Naive thymus-derived CD4-positive, alpha-beta T cell (primary cell): ENCODE results near the gene CIAO2A. TPM values are rescaled to one million over a fixed set of nuclear protein-coding genes. Genes with fewer than 3 reads are reported as not detected.

Experiments
- ATAC-seq: fragments of 150-1000 bp; cut with Tn5 transposase; 2 replicates; pipeline ENCODE4 v1.10.0; 2021; ENCODE audit warnings: mild to moderate bottlenecking, moderate library complexity
- CTCF ChIA-PET: fragments of 350-600 bp; sonication (Branson Sonifier 250); formaldehyde crosslinking; loops from one replicate; lab custom pipeline; 2021; ENCODE audit warnings: antibody characterized with exemption; lab: Charles Lee
- POLR2A ChIA-PET: fragments of 350-600 bp; sonication (Branson Sonifier 250); formaldehyde crosslinking; loops from one replicate; lab custom pipeline; 2021; ENCODE audit warnings: antibody characterized with exemption, inconsistent platforms; lab: Charles Lee
- DNase-seq, 9 donors: peaks; one replicate each; pipeline versions ENCODE4 v3.0.0 to v3.0.0-alpha.2; 2020 to 2022; ENCODE audit warnings: mixed read lengths in 1 of 9
- H3K27ac ChIP-seq: one replicate; pipeline ENCODE4 v1.7.0; 2013; ENCODE audit warnings: mild to moderate bottlenecking, low read depth, low read length, moderate library complexity
- H3K27me3 ChIP-seq, 2 donors: one replicate each; pipeline ENCODE4 v1.7.0; 2013; ENCODE audit warnings: low read length in 2 of 2, mild to moderate bottlenecking in 2 of 2, moderate library complexity in 2 of 2; ENCODE audit not compliant: control insufficient read depth in 2 of 2, insufficient read depth in 2 of 2
- H3K36me3 ChIP-seq, 3 experiments: 1 replicate in 2 of 3; 2 replicates in 1 of 3; pipeline ENCODE4 v1.7.0; 2013; ENCODE audit warnings: low read length in 3 of 3, mild to moderate bottlenecking in 3 of 3, moderate library complexity in 1 of 3; ENCODE audit not compliant: insufficient read depth in 3 of 3, control insufficient read depth in 2 of 3
- H3K4me1 ChIP-seq, 2 donors: one replicate each; pipeline ENCODE4 v1.7.0; 2013; ENCODE audit warnings: low read length in 2 of 2, mild to moderate bottlenecking in 2 of 2, moderate library complexity in 1 of 2; ENCODE audit not compliant: control insufficient read depth in 2 of 2, insufficient read depth in 2 of 2
- H3K4me3 ChIP-seq: 2 replicates; pipeline ENCODE4 v1.7.0; 2013; ENCODE audit warnings: mild to moderate bottlenecking, low read length
- H3K9me3 ChIP-seq, 3 experiments: 1 replicate in 2 of 3; 2 replicates in 1 of 3; pipeline ENCODE4 v1.7.0; 2013; ENCODE audit warnings: low read length in 3 of 3; ENCODE audit not compliant: control insufficient read depth in 2 of 3
- H3K27ac Mint-ChIP-seq, 9 donors: one replicate each; pipeline ENCODE4 v1.8.0; 2020 to 2022; ENCODE audit warnings: mixed read lengths in 9 of 9, mild to moderate bottlenecking in 8 of 9, moderate library complexity in 5 of 9, inconsistent platforms in 2 of 9
- H3K27me3 Mint-ChIP-seq, 5 donors: one replicate each; pipeline ENCODE4 v1.8.0; 2021 to 2022; ENCODE audit warnings: mixed read lengths in 5 of 5, mild to moderate bottlenecking in 1 of 5
- H3K36me3 Mint-ChIP-seq, 5 donors: one replicate each; pipeline ENCODE4 v1.8.0; 2020 to 2022; ENCODE audit warnings: mixed read lengths in 5 of 5, mild to moderate bottlenecking in 3 of 5, inconsistent platforms in 1 of 5
- H3K4me1 Mint-ChIP-seq, 7 donors: one replicate each; pipeline ENCODE4 v1.8.0; 2020 to 2022; ENCODE audit warnings: mixed read lengths in 7 of 7, mild to moderate bottlenecking in 3 of 7, inconsistent platforms in 1 of 7
- H3K4me3 Mint-ChIP-seq, 10 donors: one replicate each; pipeline ENCODE4 v1.8.0; 2020 to 2022; ENCODE audit warnings: mild to moderate bottlenecking in 10 of 10, mixed read lengths in 10 of 10, moderate library complexity in 6 of 10, inconsistent platforms in 2 of 10
- H3K9me3 Mint-ChIP-seq, 11 donors: one replicate each; pipeline ENCODE4 v1.8.0; 2020 to 2022; ENCODE audit warnings: mixed read lengths in 11 of 11, mild to moderate bottlenecking in 4 of 11, inconsistent platforms in 1 of 11, moderate library complexity in 1 of 11
- intact Hi-C, 2 donors: fragments of 100-400 bp; cut with micrococcal nuclease; formaldehyde crosslinking; loops; one replicate each; pipeline ENCODE4 v1.15.1; 2023
- polyA plus RNA-seq, 2 donors: library from polyadenylated mRNA; unstranded; fragments of 300-500 nt; fragmentation: Illumina TruSeq; gene quantifications; one replicate each; pipeline ENCODE4 v1.2.3, GENCODE V29; 2021
- total RNA-seq, 6 experiments: library from RNA in 5 of 6; stranded (reverse) in 5 of 6; gene quantifications; 1 replicate in 5 of 6; 2 replicates in 1 of 6; pipeline ENCODE4 v1.2.3 and lab custom pipeline; 2021 to 2026

Gene CIAO2A
- total RNA-seq, result 10 to 100 TPM; 19.2 to 66.8 (median 28.0) TPM
- 10 to 100 TPM; 52.8 to 92.1 TPM for polyA plus RNA-seq
- 8.7 reads per million, percentile 33 among the genes with 10 or more reads in this experiment for total RNA-seq (lab: John Stamatoyannopoulos, UW)

- no peaks in the 10 kb centered on the region for H3K9me3 ChIP-seq
- Mint-ChIP-seq H3K27me3 (no peaks in the 10 kb centered on the region), H3K4me3 (peak within 1 kb of the TSS; percentile 92 to 100 (median 98)), H3K9me3 (no peaks in the 10 kb centered on the region), H3K36me3 (peaks cover 2 to 6% (median 4%) of the 10 kb centered on the region in 5 donors), H3K27ac (peak within 1 kb of the TSS; percentile 98 to 100 (median 99)), H3K4me1 (peaks cover 50 to 86% (median 81%) of the 10 kb centered on the region in 7 donors)
- ChIA-PET CTCF (interaction anchor here (0.6 to 2.1 kb wide), 4 partner anchors 24 to 945 kb away, joined by 3 to 7 read pairs (median 3); no protein-coding TSS in a partner anchor), POLR2A (interaction anchor here (0.6 to 3.0 kb wide), 19 partner anchors 8 to 1040 kb away, joined by 3 to 12 read pairs (median 4); partner anchors contain the start of genes PDCD7, PPIB and TRIP4)
- peak; percentile 80 for ATAC-seq
- peak within 1 kb of the TSS; percentile 87 for H3K4me3 ChIP-seq
- H3K27ac ChIP-seq, result peak within 1 kb of the TSS; percentile 88
- peak; percentile 66 to 93 (median 87) for DNase-seq
- H3K36me3 ChIP-seq, result peaks cover 0 to 7% (median 0%) of the 10 kb centered on the region in 3 experiments
- no peaks in the 10 kb centered on the region for H3K27me3 ChIP-seq
- intact Hi-C loops, result loop anchor here (1.0 to 10.0 kb wide), 23 partner anchors 59 to 1211 kb away; partner anchors contain the start of genes CSNK1G1 (in 2 of the 2), HERC1 (in 2 of the 2), LACTB (in 2 of the 2) and PPIB (in 2 of the 2)
- peaks cover 41 to 48% of the 10 kb centered on the region in 2 donors for H3K4me1 ChIP-seq
Measured at GRCh38 chr15:64093627-64094417, at the start of gene CIAO2A. CIAO2A (minus strand) TSS chr15:64093838; CDS start chr15:64093768, 70 bp downstream.

GRCh38 chr15:64143276-64143675, 49.6 kb upstream of the CIAO2A start:
- no peaks in the 10 kb centered on the region for H3K9me3 ChIP-seq
- Mint-ChIP-seq H3K27me3 (no peaks in the 10 kb centered on the region), H3K27ac (no peak overlapping the region), H3K36me3 (peaks cover 0 to 25% (median 10%) of the 10 kb centered on the region in 5 donors), H3K4me1 (peaks cover 0 to 1% (median 0%) of the 10 kb centered on the region in 7 donors), H3K9me3 (no peaks in the 10 kb centered on the region), H3K4me3 (no peak overlapping the region)
- H3K27ac ChIP-seq, result no peak overlapping the region
- H3K4me1 ChIP-seq, result no peaks in the 10 kb centered on the region
- no peaks in the 10 kb centered on the region for H3K27me3 ChIP-seq
- no peak for DNase-seq
- intact Hi-C loops, result no loop called here
- H3K36me3 ChIP-seq, result peaks cover 0 to 42% (median 2%) of the 10 kb centered on the region in 3 experiments
- no peak for ATAC-seq
- POLR2A ChIA-PET, result no interaction called here
- CTCF ChIA-PET, result interaction anchor here (0.6 kb wide), 1 partner anchor 584 kb away, joined by 3 read pairs; no protein-coding TSS in a partner anchor
- no peak overlapping the region for H3K4me3 ChIP-seq

- Mint-ChIP-seq H3K4me1 (peaks cover 0 to 5% (median 0%) of the 10 kb centered on the region in 7 donors), H3K27ac (peak overlapping the region in 1 of 9 donors; percentile 7), H3K36me3 (peaks cover 0 to 32% (median 15%) of the 10 kb centered on the region in 5 donors), H3K4me3 (no peak overlapping the region), H3K27me3 (no peaks in the 10 kb centered on the region), H3K9me3 (no peaks in the 10 kb centered on the region)
- ATAC-seq (no peak), DNase-seq (no peak)
- POLR2A ChIA-PET, result interaction anchor here (0.6 kb wide), 1 partner anchor 34 kb away, joined by 4 read pairs; no protein-coding TSS in a partner anchor
- intact Hi-C loops, result no loop called here
- CTCF ChIA-PET, result interaction anchor here (1.0 kb wide), 1 partner anchor 12 kb away, joined by 3 read pairs; no protein-coding TSS in a partner anchor
- Histone ChIP-seq H3K9me3 (no peaks in the 10 kb centered on the region), H3K4me3 (no peak overlapping the region), H3K4me1 (no peaks in the 10 kb centered on the region), H3K27ac (no peak overlapping the region), H3K36me3 (peaks cover 0 to 55% (median 6%) of the 10 kb centered on the region in 3 experiments), H3K27me3 (no peaks in the 10 kb centered on the region)
Measured at GRCh38 chr15:64141798-64142512, 48.3 kb upstream of the CIAO2A start.

- POLR2A ChIA-PET, result no interaction called here
- CTCF ChIA-PET, result no interaction called here
- ATAC-seq, result no peak
- Mint-ChIP-seq H3K4me3 (no peak overlapping the region), H3K36me3 (peaks cover 0 to 33% (median 16%) of the 10 kb centered on the region in 5 donors), H3K27me3 (no peaks in the 10 kb centered on the region), H3K4me1 (peaks cover 0 to 5% (median 0%) of the 10 kb centered on the region in 7 donors), H3K27ac (no peak overlapping the region), H3K9me3 (no peaks in the 10 kb centered on the region)
- no peaks in the 10 kb centered on the region for H3K27me3 ChIP-seq
- H3K27ac ChIP-seq, result no peak overlapping the region
- peaks cover 4 to 78% (median 13%) of the 10 kb centered on the region in 3 experiments for H3K36me3 ChIP-seq
- no peaks in the 10 kb centered on the region for H3K4me1 ChIP-seq
- H3K9me3 ChIP-seq, result no peaks in the 10 kb centered on the region
- H3K4me3 ChIP-seq, result no peak overlapping the region
- intact Hi-C loops, result no loop called here
- no peak for DNase-seq
Measured at GRCh38 chr15:64138331-64138941, 44.8 kb upstream of the CIAO2A start.

GRCh38 chr15:64137226-64137833, 43.7 kb upstream of the CIAO2A start:
- Mint-ChIP-seq H3K27me3 (no peaks in the 10 kb centered on the region), H3K36me3 (peaks cover 0 to 40% (median 15%) of the 10 kb centered on the region in 5 donors)

More at GRCh38 chr15:64137226-64137833, 43.7 kb upstream of the CIAO2A start:
- ChIA-PET POLR2A (no interaction called here), CTCF (no interaction called here)
- DNase-seq (no peak), ATAC-seq (peak; percentile 42)
- H3K4me1 ChIP-seq, result no peaks in the 10 kb centered on the region
- no peaks in the 10 kb centered on the region for H3K9me3 ChIP-seq
- no peak overlapping the region for H3K4me3 Mint-ChIP-seq
- no peaks in the 10 kb centered on the region for H3K27me3 ChIP-seq
- H3K27ac ChIP-seq, result no peak overlapping the region
- no peak overlapping the region for H3K27ac Mint-ChIP-seq
- peaks cover 0 to 5% (median 0%) of the 10 kb centered on the region in 7 donors for H3K4me1 Mint-ChIP-seq
- H3K9me3 Mint-ChIP-seq, result no peaks in the 10 kb centered on the region
- no peak overlapping the region for H3K4me3 ChIP-seq
- H3K36me3 ChIP-seq, result peaks cover 12 to 76% (median 17%) of the 10 kb centered on the region in 3 experiments
- intact Hi-C loops, result loop anchor here in 1 of 2 donors (2.0 kb wide), 1 partner anchor 15 kb away; no protein-coding TSS in a partner anchor
